Measurements from ENCODE around the gene KIAA2012. TPM values are rescaled to one million over a fixed set of nuclear protein-coding genes. Genes with fewer than 3 reads are reported as not detected.
A peak's percentile ranks its signal among the peaks of the same experiment; 100 is the strongest.

The KIAA2012 gene
- total RNA-seq, 1 experiment from 2014 or later = 0.08 TPM

- Histone ChIP-seq H3K4me1 (peaks cover 2% of the 10 kb centered on the region; the same call in 1 of the 2 replicates), H3K4me3 (no peak overlapping the region), H3K27me3 (no peaks in the 10 kb centered on the region), H3K27ac (no peak overlapping the region), H3K36me3 (no peaks in the 10 kb centered on the region), H3K9me3 (replicated peaks) (no peaks in the 10 kb centered on the region)
- no peak for DNase-seq
Measured at GRCh38 chr2:202157211-202157990, 84.3 kb downstream of the KIAA2012 start.

- H3K36me3 ChIP-seq = no peaks in the 10 kb centered on the region
- no peak overlapping the region for H3K27ac ChIP-seq
- DNase-seq = no peak
- no peaks in the 10 kb centered on the region for H3K9me3 ChIP-seq (replicated peaks)
- H3K4me3 ChIP-seq = no peak overlapping the region
- H3K4me1 ChIP-seq = peaks cover 2% of the 10 kb centered on the region; the same call in 1 of the 2 replicates
- H3K27me3 ChIP-seq = no peaks in the 10 kb centered on the region
Measured at GRCh38 chr2:202158796-202159195, 85.7 kb downstream of the KIAA2012 start.

GRCh38 chr2:202161151-202161835, 88.2 kb downstream of the KIAA2012 start:
- DNase-seq = no peak
- no peak overlapping the region for H3K4me3 ChIP-seq
- H3K36me3 ChIP-seq = no peaks in the 10 kb centered on the region
- no peak overlapping the region for H3K27ac ChIP-seq
- no peaks in the 10 kb centered on the region for H3K27me3 ChIP-seq
- H3K9me3 ChIP-seq (replicated peaks) = no peaks in the 10 kb centered on the region
- no peaks in the 10 kb centered on the region for H3K4me1 ChIP-seq

GRCh38 chr2:202164411-202164810, 91.4 kb downstream of the KIAA2012 start:
- Histone ChIP-seq H3K9me3 (replicated peaks) (no peaks in the 10 kb centered on the region), H3K27ac (no peak overlapping the region), H3K4me3 (no peak overlapping the region), H3K36me3 (no peaks in the 10 kb centered on the region), H3K27me3 (no peaks in the 10 kb centered on the region), H3K4me1 (no peaks in the 10 kb centered on the region)
- no peak for DNase-seq

GRCh38 chr2:202165208-202165607, 92.2 kb downstream of the KIAA2012 start:
- Histone ChIP-seq H3K27me3 (no peaks in the 10 kb centered on the region), H3K9me3 (replicated peaks) (no peaks in the 10 kb centered on the region), H3K4me3 (no peak overlapping the region), H3K36me3 (no peaks in the 10 kb centered on the region), H3K27ac (no peak overlapping the region), H3K4me1 (no peaks in the 10 kb centered on the region)
- DNase-seq = no peak

GRCh38 chr2:202165945-202166344, 92.9 kb downstream of the KIAA2012 start:
- no peak overlapping the region for H3K4me3 ChIP-seq
- H3K27me3 ChIP-seq = no peaks in the 10 kb centered on the region
- no peaks in the 10 kb centered on the region for H3K4me1 ChIP-seq
- H3K9me3 ChIP-seq (replicated peaks) = no peaks in the 10 kb centered on the region
- H3K36me3 ChIP-seq = no peaks in the 10 kb centered on the region
- DNase-seq = no peak
- H3K27ac ChIP-seq = no peak overlapping the region

- H3K4me3 ChIP-seq = no peak overlapping the region
- H3K9me3 ChIP-seq (replicated peaks) = no peaks in the 10 kb centered on the region
- H3K27me3 ChIP-seq = no peaks in the 10 kb centered on the region
- H3K27ac ChIP-seq = no peak overlapping the region
- H3K36me3 ChIP-seq = no peaks in the 10 kb centered on the region
- DNase-seq = no peak
- no peaks in the 10 kb centered on the region for H3K4me1 ChIP-seq
Measured at GRCh38 chr2:202169131-202169530, 96.1 kb downstream of the KIAA2012 start.

- no peaks in the 10 kb centered on the region for H3K27me3 ChIP-seq
- no peaks in the 10 kb centered on the region for H3K9me3 ChIP-seq (replicated peaks)
- H3K4me1 ChIP-seq = no peaks in the 10 kb centered on the region
- DNase-seq = no peak
- H3K36me3 ChIP-seq = no peaks in the 10 kb centered on the region
- no peak overlapping the region for H3K4me3 ChIP-seq
- H3K27ac ChIP-seq = no peak overlapping the region
Measured at GRCh38 chr2:202169832-202170424, 96.9 kb downstream of the KIAA2012 start.

- H3K9me3 ChIP-seq (replicated peaks) = no peaks in the 10 kb centered on the region
- H3K36me3 ChIP-seq = no peaks in the 10 kb centered on the region
- no peak for DNase-seq
- H3K27me3 ChIP-seq = no peaks in the 10 kb centered on the region; the same call in 1 of the 2 replicates
- H3K4me1 ChIP-seq = no peaks in the 10 kb centered on the region
- H3K4me3 ChIP-seq = no peak overlapping the region
- no peak overlapping the region for H3K27ac ChIP-seq
Measured at GRCh38 chr2:202171241-202171825, 98.3 kb downstream of the KIAA2012 start.

- DNase-seq = no peak
- H3K27ac ChIP-seq = no peak overlapping the region
- H3K27me3 ChIP-seq = no peaks in the 10 kb centered on the region; the same call in 1 of the 2 replicates
- no peaks in the 10 kb centered on the region for H3K4me1 ChIP-seq
- no peaks in the 10 kb centered on the region for H3K36me3 ChIP-seq
- no peaks in the 10 kb centered on the region for H3K9me3 ChIP-seq (replicated peaks)
- H3K4me3 ChIP-seq = no peak overlapping the region
Measured at GRCh38 chr2:202172439-202173211, 99.6 kb downstream of the KIAA2012 start.

- DNase-seq = peak; percentile 48 to 77
- no peaks in the 10 kb centered on the region; the same call in 1 of the 2 replicates for H3K27me3 ChIP-seq
- no peak overlapping the region for H3K4me3 ChIP-seq
- H3K36me3 ChIP-seq = no peaks in the 10 kb centered on the region
- no peaks in the 10 kb centered on the region for H3K9me3 ChIP-seq (replicated peaks)
- H3K4me1 ChIP-seq = no peaks in the 10 kb centered on the region
- no peak overlapping the region for H3K27ac ChIP-seq
Measured at GRCh38 chr2:202178346-202178958, 105.4 kb downstream of the KIAA2012 start.

- no peak for DNase-seq
- Histone ChIP-seq H3K9me3 (replicated peaks) (no peaks in the 10 kb centered on the region), H3K4me1 (no peaks in the 10 kb centered on the region), H3K27ac (no peak overlapping the region), H3K27me3 (no peaks in the 10 kb centered on the region), H3K4me3 (no peak overlapping the region), H3K36me3 (no peaks in the 10 kb centered on the region)
Measured at GRCh38 chr2:202184557-202184956, 111.5 kb downstream of the KIAA2012 start.

- H3K36me3 ChIP-seq = no peaks in the 10 kb centered on the region
- no peaks in the 10 kb centered on the region for H3K27me3 ChIP-seq
- no peaks in the 10 kb centered on the region for H3K9me3 ChIP-seq (replicated peaks)
- no peak overlapping the region for H3K27ac ChIP-seq
- no peak for DNase-seq
- H3K4me3 ChIP-seq = no peak overlapping the region
- H3K4me1 ChIP-seq = no peaks in the 10 kb centered on the region
Measured at GRCh38 chr2:202185156-202185555, 112.1 kb downstream of the KIAA2012 start.

GRCh38 chr2:202186641-202187202, 113.7 kb downstream of the KIAA2012 start:
- no peak for DNase-seq
- no peaks in the 10 kb centered on the region for H3K36me3 ChIP-seq
- no peak overlapping the region for H3K27ac ChIP-seq
- no peak overlapping the region for H3K4me3 ChIP-seq
- no peaks in the 10 kb centered on the region for H3K4me1 ChIP-seq
- no peaks in the 10 kb centered on the region for H3K27me3 ChIP-seq
- H3K9me3 ChIP-seq (replicated peaks) = no peaks in the 10 kb centered on the region
